Activated CD4-positive, CD25-positive, alpha-beta regulatory T cell treated with anti-CD3 and anti-CD28 coated beads, Interleukin-2, amount 50 U/mL, for 72 hours (primary cell): ENCODE results near the gene PARP16.
"Not testable (repeated sequence)": the region's sequence is repeated elsewhere in the genome, so short reads cannot be mapped to it uniquely, and the experiment has no call there.

Experiments
- DNase-seq: peaks from one replicate; pipeline ENCODE4 v3.0.0; 2021

The PARP16 gene

DNA sequence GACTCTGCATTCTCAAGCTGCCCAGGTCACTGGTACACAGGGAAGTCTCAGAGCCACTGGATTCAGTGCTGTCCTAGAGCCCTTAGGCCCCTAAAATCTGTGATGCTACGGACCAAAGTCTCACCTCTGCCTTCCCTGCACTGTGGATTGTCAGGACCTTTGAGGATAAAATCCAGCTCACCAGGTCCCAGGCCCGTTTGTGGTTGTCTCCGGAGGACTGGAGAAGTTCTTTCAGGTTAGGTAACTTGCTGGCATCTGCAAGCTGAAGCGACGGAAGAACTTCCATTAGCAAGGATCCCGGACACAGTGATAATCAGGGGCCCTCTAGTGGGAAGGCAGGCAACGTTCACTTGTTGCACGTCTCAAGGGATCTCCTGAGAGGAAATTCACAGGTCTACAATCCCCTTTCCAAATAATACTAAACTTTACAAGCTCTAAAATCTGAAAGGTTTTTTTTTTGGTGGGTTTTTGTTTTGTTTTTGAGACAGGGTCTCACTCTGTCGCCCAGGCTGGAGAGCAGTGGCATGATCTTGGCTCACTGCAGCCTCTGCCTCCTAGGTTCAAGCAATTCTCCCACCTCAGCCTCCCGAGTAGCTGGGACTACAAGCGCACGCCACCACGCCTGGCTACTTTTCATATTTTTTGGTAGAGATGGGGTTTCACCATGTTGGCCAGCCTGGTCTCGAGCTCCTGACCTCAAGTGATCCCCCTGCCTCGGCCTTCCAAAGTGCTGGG lies 15.7 kb downstream of the PARP16 start:
- not testable (repeated sequence) for DNase-seq

DNA sequence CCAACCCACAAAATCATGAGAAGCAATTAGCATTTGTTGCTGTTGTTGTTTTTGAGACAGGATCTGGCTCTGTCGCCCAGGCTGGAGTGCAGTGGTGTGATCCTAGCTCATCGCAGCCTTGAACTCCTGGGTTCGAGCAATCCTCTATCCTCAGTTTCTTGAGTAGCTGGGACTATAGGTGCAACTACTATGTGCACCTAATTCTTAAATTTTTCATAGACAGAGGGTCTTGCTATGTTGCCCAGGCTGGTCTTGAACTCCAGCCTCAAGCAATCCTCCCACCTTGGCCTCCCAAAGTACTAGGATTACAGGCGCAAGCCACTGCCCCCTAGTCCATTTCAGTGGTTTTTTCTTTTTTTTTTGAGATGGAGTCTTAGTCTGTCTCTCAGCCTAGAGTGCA lies 18.3 kb downstream of the PARP16 start:
- DNase-seq: no peak

DNA sequence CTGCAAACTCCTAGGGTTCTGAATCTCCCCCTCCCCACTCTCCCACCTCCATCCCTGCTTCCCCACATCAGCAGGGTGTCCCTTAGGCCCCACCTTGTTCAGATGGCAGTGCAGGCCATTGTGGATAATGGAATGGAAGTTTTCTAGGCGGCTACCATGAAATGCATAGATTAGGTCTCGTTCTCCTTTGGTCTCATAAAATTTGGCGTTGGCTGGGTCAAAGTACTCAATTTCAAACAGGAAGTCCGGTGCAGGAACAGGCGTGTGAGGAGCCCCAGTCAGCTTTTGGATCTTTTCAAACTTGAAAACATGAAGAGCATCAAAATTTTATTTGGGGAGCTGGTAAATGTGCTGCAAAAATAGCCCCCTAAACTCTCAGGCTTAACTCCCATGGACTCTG lies 20.2 kb downstream of the PARP16 start:
- no peak for DNase-seq

DNA sequence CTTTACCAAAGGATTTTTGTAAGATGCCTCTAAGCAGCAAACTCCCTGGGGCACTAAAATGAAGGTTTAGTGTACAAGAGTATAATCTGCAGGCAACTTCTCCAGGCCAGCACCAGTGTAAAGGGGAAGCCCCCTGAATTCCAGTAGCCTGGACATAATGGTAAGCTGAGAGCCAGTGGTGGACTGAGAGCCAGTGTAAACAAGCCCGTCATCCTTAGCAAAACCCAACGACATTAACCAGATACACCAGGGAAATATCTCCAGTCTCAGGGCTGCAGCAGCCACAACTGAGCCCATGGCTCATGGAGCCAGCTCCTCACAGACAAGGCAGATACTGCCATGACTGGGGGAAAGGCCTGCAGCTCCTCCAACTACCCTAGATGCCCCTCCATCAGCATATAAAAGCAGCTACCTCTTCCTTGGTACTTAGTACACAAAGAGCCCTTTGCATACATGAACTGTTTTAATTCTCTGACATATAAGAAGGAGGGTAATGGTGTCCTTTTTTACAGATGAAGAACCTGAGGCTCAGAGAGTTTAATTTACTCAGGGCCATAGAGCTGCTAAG lies 21.7 kb downstream of the PARP16 start:
- no peak for DNase-seq

DNA sequence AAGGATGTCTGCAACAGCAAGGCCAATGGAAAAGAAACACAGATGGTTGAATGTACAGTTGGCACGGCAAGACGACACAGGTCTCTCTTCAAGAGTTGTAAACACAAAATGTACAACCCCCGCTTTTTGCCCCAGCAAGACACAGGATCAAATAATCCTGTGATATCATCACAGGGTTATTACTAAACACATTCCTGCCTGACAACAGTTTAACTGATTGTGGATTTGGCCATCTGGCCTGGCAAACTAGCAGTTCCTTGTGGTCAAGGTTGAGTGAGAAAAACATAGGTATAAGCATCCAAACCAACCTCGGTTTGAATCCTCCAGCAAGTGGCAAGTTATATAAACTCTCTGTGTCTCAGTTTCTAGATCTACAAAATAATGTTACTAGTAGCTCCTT lies 23.4 kb downstream of the PARP16 start:
- DNase-seq: no peak

DNA sequence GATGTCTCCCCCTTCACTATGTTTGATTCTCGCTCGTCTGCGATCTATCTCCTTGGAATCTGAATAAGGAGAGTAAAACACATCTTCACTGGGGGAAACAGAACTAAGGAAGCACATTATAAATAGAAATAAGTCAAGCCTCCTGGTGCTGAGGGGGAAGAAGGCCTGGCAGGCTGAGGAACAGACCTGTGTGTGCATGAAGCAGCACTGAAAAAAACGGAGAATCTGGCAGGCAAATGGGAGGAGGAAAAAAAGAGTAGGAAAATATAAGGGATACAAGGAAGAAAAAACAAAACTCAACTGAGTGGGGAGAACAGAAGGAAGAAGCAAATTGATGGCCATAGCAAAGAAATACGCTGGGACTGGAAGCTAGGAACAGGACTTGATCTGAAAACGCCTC lies 25.7 kb downstream of the PARP16 start:
- no peak for DNase-seq

DNA sequence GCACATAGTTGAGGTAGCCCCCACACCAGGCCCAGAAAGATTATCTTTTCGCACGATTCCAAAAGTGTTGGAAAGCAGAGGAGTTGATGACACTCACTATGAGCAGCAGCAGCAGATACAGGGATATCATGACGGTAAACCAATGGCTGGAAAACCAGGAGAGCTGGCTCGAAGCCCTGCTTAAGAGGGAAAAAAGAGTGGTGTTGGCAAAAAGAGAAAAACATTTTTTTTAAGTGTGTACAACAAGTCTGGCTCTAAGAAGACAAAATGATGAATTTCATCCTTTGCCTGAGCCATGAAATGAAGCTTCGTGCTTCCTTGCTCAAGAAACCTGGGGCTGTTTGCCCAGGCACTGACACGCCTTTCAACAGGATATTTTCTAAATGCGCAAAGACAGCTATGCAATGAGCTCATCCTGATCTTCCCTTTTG lies 27.3 kb downstream of the PARP16 start:
- no peak for DNase-seq

DNA sequence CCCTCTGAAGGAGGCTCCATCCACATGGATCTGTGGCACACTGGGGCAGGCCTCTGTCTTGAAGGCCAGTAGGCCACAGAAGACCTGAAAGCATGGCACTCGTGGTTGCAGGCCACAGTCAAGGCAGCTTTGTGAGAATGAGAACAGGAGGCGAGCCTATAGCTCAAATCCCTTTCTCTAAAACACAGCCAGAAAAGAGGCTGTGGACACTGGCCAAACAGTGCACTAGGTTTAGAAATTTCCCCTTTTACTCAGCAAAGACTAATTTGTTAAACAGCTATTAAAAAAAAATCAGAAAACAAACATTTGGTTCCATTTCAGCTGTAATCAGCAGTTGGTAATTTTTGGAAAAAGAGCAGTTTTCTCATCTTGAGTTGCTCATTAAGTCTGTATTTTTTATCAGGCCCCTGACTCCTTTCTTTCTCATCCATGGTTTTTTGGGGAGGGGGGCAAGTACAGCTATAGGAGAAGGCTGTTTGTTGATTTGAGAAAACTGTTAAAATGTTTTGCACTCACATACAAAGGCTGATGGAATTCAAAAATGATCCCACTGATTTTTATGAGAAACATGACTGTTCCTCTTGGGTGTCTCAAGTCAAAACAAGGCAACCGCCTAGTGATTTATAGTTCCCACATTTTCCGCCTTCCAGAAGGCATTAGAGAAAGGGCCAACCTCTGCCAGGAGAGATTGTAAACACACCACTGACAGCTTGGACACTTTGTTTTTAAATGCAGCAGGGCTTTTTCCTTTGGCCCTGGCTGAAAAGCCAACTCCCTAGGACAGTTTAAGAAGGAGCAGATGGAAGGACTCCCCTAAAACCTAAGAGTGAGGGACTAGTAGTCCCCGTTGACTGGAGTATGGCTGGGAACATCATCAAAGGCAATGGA lies 28.1 kb downstream of the PARP16 start:
- DNase-seq: no peak

DNA sequence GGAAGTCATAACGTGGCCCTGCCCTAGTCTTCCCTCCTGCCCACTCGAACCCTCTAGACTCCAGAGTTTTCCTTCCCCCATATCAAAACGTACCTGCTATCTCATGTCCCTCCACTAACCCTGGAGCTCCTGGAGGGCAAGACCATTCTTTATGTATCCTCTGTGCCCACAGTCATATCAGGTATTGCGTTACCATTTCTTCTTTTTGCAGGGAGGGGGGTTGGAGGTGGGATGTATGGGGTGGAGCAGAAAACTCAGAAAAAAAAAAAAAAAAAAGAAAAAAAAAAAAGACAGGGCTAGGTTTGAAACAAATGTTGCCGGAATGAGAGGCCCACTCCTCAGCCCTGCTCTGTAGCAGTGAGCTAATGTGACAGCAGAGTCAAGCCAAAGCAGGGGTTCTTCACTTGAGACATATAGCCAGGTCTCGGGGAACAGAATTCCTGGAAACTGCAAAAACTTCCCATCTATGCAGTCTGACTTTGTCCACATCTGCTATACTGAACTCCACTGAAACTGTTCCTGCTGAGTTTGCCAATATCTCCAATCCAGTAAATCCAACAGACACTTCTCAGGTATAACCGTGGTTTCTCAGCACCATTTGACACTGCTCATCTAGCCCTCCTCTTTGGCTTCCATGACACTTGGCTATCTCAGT lies 31.1 kb downstream of the PARP16 start:
- no peak for DNase-seq

DNA sequence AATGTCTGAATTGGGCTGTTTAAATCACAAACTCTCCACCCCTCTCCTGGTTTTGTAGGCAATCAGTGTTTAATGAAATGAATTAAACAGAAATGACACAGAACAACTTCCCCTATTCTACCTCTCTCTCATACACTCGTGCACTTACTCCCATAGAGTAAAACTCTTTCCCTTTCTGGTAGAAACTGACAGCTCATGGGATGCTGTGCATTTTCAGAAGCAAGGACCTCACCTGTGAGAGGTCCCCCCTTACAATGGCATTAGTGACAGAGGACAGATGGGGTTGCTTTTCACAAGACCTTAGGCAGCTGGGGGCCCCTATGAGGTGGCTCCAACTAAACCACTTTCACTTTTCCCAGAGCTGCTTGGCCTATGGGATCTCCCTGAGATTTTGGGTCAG lies 31.9 kb downstream of the PARP16 start:
- DNase-seq: no peak

DNA sequence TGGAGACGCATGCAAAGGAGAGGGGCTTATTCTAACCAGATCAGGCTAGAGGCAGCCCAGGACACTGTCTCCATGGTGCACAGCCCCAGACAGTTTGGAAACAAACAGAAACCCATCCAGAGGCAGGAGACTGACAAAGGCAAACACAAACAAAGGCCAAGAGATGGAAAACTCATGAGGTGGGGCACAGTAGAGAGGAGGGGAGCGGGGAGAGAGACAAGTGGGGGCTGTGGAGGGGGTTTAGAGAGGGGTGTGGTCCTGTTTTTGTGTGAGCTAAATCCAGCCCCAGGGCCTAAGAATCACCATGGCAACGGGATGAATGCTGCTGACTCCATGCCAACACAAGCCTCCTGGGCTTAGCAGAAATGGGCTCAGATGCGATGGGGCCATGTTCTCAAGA lies 32.3 kb downstream of the PARP16 start:
- DNase-seq: no peak

DNA sequence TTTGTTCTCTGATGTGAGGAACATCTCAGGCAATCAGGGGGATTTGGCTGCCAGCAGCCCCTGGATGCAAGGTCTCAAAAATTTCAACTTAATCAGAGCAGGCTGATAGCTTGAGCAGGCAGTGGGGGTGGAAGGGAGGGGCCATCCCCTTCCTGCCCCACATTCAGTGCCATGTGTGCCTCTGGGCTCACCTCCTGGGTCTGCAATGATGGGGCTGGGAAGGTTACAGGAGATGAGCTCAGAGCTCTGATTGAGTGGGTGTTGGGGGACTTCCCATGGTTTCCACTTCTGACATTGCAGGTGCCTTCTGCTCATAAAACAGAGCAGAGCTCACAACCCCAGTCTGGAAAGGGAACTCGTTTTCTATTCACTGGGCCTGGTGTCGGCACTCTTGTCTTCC lies 37.0 kb downstream of the PARP16 start:
- DNase-seq: peak; percentile 37

DNA sequence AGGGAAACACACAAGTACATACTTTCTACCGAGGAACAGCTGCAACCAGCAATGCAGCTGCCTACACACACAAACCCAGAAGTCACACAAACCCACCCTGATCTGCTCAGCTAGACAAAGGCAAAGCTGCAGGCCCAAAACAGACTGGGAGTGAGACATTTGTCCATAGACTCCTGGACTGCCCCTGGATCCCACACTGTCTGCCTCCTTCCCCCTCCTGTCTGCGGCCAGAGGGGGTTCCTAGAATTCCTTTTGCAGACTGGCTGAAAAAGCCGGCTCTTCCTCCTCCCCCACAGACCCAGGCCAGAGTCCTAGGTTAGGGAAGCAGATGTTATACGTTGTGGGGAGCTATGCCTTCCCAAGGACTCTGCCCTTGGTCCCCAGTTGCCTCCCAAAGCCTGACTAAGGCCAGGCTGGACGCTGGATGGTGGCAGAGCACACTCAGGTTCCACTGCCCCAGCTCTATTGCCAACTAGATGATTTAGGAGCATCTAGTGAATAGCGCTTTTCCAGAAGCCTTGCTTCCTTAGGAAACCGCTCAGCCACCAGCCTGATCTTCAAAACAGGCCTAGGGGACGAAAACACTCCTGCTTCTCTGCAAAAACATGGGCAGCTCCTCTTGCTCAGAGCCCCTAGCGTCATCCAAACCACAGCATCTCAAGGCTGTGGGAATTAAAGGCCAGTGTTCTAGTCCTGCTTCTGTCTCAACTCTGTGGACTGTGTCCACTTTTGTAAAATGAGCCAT lies 38.0 kb downstream of the PARP16 start:
- DNase-seq: no peak

DNA sequence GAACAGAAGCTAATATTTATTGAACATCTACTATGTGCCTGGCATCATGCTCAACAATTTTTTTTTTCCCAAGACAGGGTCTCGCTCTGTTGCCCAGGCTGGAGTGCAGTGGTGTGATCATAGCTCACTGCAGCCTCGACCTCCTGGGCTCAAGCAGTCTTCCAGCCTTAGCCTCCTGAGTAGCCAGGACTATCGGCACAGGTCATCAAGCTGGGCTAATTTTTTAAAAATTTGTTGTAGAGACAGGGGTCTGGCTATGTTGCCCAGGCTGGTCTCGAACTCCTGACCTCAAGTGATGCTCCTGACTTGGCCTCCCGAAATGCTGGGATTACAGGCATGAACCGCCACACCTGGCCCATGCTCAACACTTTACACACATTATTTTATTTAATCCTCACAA lies 39.7 kb downstream of the PARP16 start:
- no peak for DNase-seq

DNA sequence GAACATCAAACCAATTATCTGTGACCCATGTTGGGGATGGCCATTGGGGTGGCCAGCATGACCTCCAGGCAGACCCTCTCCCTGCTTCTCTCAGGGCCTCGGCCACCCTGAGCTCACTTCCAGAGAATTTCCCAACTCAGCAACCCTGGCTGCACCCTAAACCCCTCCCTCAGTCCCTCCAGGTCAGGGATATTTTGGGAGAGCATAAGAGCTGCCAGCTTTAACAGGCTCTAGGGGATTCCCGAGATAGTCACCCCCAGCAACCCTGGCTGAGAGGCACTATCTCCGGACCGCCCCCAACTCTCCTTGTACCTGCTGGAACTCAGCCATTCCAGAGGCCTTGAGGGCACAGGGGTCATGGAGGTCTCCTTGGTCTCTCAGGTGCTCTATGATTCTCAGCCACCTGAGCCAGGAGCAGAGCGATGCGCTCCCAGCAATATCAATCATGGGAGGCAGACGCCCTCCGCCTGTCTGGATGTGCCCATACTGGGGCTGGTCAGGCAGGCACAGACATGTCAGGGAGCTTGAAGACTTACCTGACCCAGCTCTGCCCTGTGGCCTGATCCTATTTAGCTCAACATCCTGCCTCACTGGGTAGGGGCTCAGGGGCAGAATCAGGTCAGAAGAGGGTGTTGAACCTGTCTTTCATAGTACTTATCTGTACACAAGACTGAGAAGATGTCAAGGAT lies 40.5 kb downstream of the PARP16 start:
- DNase-seq: no peak

DNA sequence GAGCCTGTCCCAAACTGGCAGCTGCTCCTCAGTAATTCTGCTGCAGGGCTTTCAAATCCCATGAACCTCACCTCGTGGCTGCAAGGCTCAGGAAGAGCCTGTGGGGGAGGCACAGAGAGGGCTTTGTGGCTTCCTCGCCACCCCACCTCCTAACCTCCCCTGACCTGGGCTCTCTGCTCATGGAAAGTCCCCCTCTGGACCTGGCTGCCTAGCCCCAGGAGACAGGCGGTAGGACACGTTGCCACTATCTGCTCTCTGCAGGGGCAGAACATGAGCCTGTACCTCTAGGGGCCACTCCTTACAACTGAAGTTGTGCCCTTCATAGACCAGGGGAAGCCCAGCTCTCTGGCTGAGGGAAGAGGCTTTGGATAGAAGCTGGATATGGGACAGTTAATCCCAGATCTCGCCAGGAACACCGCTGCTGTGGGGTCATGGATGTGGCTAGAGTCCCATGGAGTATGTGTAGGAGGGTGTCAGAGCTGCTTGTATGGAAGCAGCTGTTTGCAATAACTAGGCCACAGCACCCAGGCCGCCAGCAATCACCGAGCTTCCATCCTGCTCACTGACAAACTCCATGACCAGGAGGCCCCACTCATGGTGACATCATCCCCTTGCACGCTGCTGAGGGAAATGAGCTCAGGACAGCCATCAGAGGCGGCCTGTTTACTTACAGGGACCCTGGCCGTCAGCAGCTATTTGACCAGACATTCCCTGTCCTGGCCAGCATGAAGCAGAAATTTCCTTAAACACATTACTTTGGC lies 41.4 kb downstream of the PARP16 start:
- no peak for DNase-seq

DNA sequence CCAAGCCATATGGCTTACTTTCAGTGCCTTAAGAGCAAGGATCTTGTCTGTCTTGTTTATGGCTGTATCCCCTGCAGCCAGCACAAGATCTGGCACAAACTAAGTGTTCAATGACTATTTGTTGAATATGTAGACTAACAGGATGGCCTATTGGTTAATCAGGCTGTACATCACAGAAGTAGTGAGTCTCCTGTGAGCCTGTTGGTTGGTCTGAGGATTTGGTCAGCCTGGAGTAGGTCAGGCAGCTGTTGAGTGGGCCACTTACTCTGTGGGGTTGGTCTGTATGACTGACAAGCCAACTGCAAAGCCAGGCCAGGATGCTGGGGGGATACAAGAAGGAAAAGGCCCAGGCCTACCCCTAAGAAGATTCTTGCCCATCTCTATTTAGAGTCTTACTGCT lies 42.0 kb downstream of the PARP16 start:
- DNase-seq: no peak

DNA sequence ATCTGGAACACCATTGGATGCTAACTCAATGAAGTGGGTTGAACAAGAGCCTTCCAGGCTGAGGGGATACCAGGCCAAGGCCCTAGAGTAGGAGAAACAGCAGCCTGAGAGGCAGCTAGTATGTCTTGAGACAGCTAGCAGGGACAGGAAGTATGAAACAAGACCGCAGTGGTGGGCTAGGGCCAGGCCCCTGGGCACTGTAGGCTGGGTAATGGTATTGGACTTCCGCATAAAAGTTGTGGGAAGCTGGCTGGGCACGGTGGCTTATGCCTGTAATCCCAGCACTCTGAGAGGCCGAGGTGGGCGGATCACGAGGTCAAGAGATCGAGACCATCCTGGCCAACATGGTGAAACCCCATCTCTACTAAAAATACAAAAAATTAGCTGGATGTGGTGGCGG lies 50.2 kb downstream of the PARP16 start:
- DNase-seq: not testable (repeated sequence)

DNA sequence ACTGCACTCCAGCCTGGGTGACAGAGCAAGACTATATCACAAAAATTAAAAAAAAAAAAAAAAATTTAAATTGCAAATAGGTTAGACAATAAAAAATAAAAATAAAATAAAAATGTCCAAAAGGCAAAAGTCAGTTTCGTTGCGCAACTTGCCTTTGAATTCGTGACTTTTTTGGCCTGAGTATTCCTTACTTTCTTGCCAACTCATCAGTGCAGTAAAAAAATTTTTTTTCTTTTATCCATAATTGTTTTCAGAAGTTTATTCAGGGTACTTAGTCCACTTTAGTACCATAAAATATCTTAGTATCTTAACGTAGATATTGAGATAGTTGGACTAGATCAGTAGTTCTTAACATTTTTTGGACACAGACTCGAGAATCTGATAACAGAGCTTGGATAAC lies 53.0 kb downstream of the PARP16 start:
- no peak for DNase-seq

DNA sequence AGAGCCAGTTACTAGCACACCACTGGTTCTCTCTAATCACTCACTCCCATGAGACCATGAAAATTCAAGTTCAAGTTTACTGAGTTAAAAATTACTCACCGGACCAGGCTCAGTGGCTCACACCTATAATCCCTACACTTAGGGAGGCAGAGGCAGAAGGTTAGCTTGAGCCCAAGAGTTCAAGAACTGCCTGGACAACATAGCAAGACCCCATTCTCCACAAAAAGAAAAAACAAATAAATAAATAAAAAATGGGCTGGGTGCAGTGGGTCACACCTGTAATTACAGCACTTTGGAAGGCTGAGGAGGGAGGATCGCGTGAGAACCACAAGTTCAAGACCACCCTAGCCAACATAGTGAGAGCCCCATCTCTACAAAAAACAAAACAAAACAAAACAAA lies 54.2 kb downstream of the PARP16 start:
- DNase-seq: no peak

DNA sequence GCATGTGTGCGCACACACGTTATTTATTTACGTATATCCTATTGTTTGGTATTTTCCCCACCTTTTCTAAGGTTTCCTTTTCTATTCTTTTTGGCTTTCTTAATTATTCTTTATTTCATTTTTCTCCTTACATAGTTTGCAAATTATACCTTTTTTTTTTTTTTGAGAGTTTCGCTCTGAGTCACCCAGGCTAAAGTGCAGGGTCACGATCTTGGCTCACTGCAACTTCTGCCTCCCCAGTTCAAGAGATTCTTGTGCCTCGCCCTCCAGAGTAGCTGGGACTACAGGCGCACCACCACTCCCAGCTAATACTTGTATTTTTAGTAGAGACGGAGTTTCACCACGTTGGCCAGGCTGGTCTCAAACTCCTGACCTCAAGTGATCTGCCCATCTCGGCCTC lies 55.4 kb downstream of the PARP16 start:
- no peak for DNase-seq
